CD14-positive monocyte (primary cell): ENCODE data around the gene QKI. TPM values are rescaled to one million over a fixed set of nuclear protein-coding genes. Genes with fewer than 3 reads are reported as not detected.
A peak's percentile ranks its signal among the peaks of the same experiment; 100 is the strongest.

Experiments used
- DNase-seq, 3 donors: peaks; one replicate each; pipeline ENCODE4 v3.0.0-alpha.2; 2011 to 2022
- H2AFZ ChIP-seq: 2 replicates; pipeline ENCODE4 v1.6.0; 2012; ENCODE audit warnings: mild to moderate bottlenecking, low read depth, low read length, inconsistent platforms; ENCODE audit not compliant: insufficient read depth, poor library complexity, severe bottlenecking
- H3K27ac ChIP-seq, 2 donors: 1 replicate in 1 of 2; 2 replicates in 1 of 2; pipeline ENCODE4 v1.5.1; 2012 to 2013; ENCODE audit warnings: low read length in 2 of 2, control low read depth in 1 of 2, inconsistent platforms in 1 of 2, low read depth in 1 of 2, mild to moderate bottlenecking in 1 of 2
- H3K27me3 ChIP-seq, 2 donors: one replicate each; pipeline versions ENCODE4 v1.6.0 to v1.6.1; 2011 to 2013; ENCODE audit warnings: low read length in 2 of 2; ENCODE audit not compliant: control insufficient read depth in 2 of 2, insufficient read depth in 2 of 2
- H3K36me3 ChIP-seq, 2 donors: replicated peaks in 1 of 2; 1 replicate in 1 of 2; 2 replicates in 1 of 2; pipeline versions ENCODE4 v1.5.1 to v1.6.1; 2012 to 2013; ENCODE audit warnings: low read length in 2 of 2, control low read depth in 1 of 2, inconsistent platforms in 1 of 2, mild to moderate bottlenecking in 1 of 2; ENCODE audit not compliant: insufficient read depth in 2 of 2, control insufficient read depth in 1 of 2
- H3K4me1 ChIP-seq, 2 donors: 1 replicate in 1 of 2; 2 replicates in 1 of 2; pipeline versions ENCODE4 v1.5.1 to v1.6.1; 2012 to 2013; ENCODE audit warnings: low read length in 2 of 2, control low read depth in 1 of 2, inconsistent platforms in 1 of 2, mild to moderate bottlenecking in 1 of 2, moderate library complexity in 1 of 2; ENCODE audit not compliant: insufficient read depth in 2 of 2, control insufficient read depth in 1 of 2
- H3K4me2 ChIP-seq: replicated peaks from 2 replicates; pipeline ENCODE3; 2012; ENCODE audit warnings: low read length, moderate library complexity, mild to moderate bottlenecking; ENCODE audit not compliant: poor library complexity, severe bottlenecking; ENCODE audit errors: extremely low read depth
- H3K4me3 ChIP-seq, 3 experiments: fragments of 200-600 bp in 1 of 3; sonication (generic) in 1 of 3; replicated peaks in 1 of 3; 1 replicate in 2 of 3; 2 replicates in 1 of 3; pipeline ENCODE4 v1.5.1; 2011 to 2013; ENCODE audit warnings: low read length in 3 of 3, mild to moderate bottlenecking in 3 of 3, control low read depth in 2 of 3, low read depth in 2 of 3, inconsistent platforms in 1 of 3, moderate library complexity in 1 of 3
- H3K79me2 ChIP-seq: 2 replicates; pipeline ENCODE4 v1.6.0; 2012; ENCODE audit warnings: mild to moderate bottlenecking, control low read depth, inconsistent platforms, low read length, moderate library complexity; ENCODE audit not compliant: insufficient read depth
- H3K9ac ChIP-seq: 2 replicates; pipeline ENCODE4 v1.6.0; 2017; ENCODE audit warnings: low read length, mild to moderate bottlenecking; ENCODE audit not compliant: insufficient read depth, poor library complexity, severe bottlenecking
- H3K9me3 ChIP-seq, 2 donors: replicated peaks in 1 of 2; 1 replicate in 1 of 2; 2 replicates in 1 of 2; pipeline versions ENCODE4 v1.5.1 to v1.6.1; 2012 to 2013; ENCODE audit warnings: low read length in 2 of 2, control low read depth in 1 of 2; ENCODE audit not compliant: control insufficient read depth in 1 of 2, insufficient read depth in 1 of 2
- H4K20me1 ChIP-seq: 2 replicates; pipeline ENCODE4 v1.6.0; 2012; ENCODE audit warnings: mild to moderate bottlenecking, low read length, control low read depth, moderate library complexity; ENCODE audit not compliant: insufficient read depth
- H3K27ac Mint-ChIP-seq, 7 donors: one replicate each; pipeline ENCODE4 v1.8.0; 2020; ENCODE audit warnings: mild to moderate bottlenecking in 7 of 7, mixed read lengths in 7 of 7, moderate library complexity in 6 of 7, inconsistent platforms in 2 of 7
- H3K27me3 Mint-ChIP-seq, 3 donors: one replicate each; pipeline ENCODE4 v1.8.0; 2021 to 2022; ENCODE audit warnings: low read depth in 3 of 3, mild to moderate bottlenecking in 3 of 3, mixed read lengths in 3 of 3, moderate library complexity in 3 of 3, inconsistent platforms in 1 of 3
- H3K36me3 Mint-ChIP-seq, 2 donors: one replicate each; pipeline ENCODE4 v1.8.0; 2020; ENCODE audit warnings: mixed read lengths in 2 of 2, inconsistent platforms in 1 of 2, mild to moderate bottlenecking in 1 of 2
- H3K4me1 Mint-ChIP-seq: one replicate; pipeline ENCODE4 v1.8.0; 2020; ENCODE audit warnings: mild to moderate bottlenecking, mixed read lengths
- H3K4me3 Mint-ChIP-seq, 2 donors: one replicate each; pipeline ENCODE4 v1.8.0; 2020; ENCODE audit warnings: mild to moderate bottlenecking in 2 of 2, mixed read lengths in 2 of 2, moderate library complexity in 1 of 2
- H3K9me3 Mint-ChIP-seq, 7 donors: one replicate each; pipeline ENCODE4 v1.8.0; 2020 to 2022; ENCODE audit warnings: mixed read lengths in 7 of 7, mild to moderate bottlenecking in 6 of 7, moderate library complexity in 6 of 7, inconsistent platforms in 2 of 7
- CTCF ChIP-seq: fragments of 200-600 bp; IDR thresholded peaks from one replicate; pipeline ENCODE4 v1.8.0; 2022; ENCODE audit warnings: antibody characterized with exemption, mild to moderate bottlenecking
- WGBS: methylation state at CpG from one replicate; pipeline ENCODE4 v1.1.5; 2013; ENCODE audit warnings: missing lambda C conversion rate; ENCODE audit not compliant: insufficient coverage; 5-methylcytosine and 5-hydroxymethylcytosine counted together
- intact Hi-C, 2 donors: fragments of 100-400 bp; cut with micrococcal nuclease; formaldehyde crosslinking; loops; one replicate each; pipeline versions ENCODE4 v1.15.0 to v1.15.1; 2023
- polyA minus RNA-seq: library from RNA; depleted of rRNA, polyadenylated mRNA; stranded (reverse); fragments of >200 nt; gene quantifications from 2 replicates; pipeline ENCODE4 v1.2.3, GENCODE V29; 2012
- polyA plus RNA-seq, 3 donors: library from polyadenylated mRNA; depleted of rRNA in 1 of 3; unstranded in 2 of 3; stranded (reverse) in 1 of 3; fragments of 300-500 nt in 2 of 3; fragments of >200 nt in 1 of 3; fragmentation: Illumina TruSeq in 2 of 3; gene quantifications; 1 replicate in 2 of 3; 2 replicates in 1 of 3; pipeline ENCODE4 v1.2.3, GENCODE V29; 2012 to 2021
- total RNA-seq, 12 experiments: library from RNA in 1 of 12; stranded (reverse) in 1 of 12; fragments of 120-200 nt in 1 of 12; gene quantifications; one replicate each; pipeline ENCODE4 v1.2.4 and lab custom pipeline; 2013 to 2026; ENCODE audit warnings: mixed read lengths in 6 of 12, inconsistent platforms in 1 of 12

The QKI gene
- total RNA-seq (2013), result 255 TPM
- polyA plus RNA-seq, result 100 to 1,000 TPM in 1 of 3 donors, 10 to 100 TPM in 2; 24.3 to 154 (median 71.8) TPM
- polyA minus RNA-seq, result 175 and 332 TPM in 2 replicates
- total RNA-seq (lab: John Stamatoyannopoulos, UW), result 597 to 914 (median 729) reads per million in 11 experiments

GRCh38 chr6:163414117-163414945 lies at the start of gene QKI:
Gene QKI, plus strand, starts transcription at chr6:163414718. Its CDS starts 476 bp downstream, at chr6:163415194.
- H3K4me1 ChIP-seq, result peaks cover 20 to 40% of the 10 kb centered on the region in 2 donors
- no peaks in the 10 kb centered on the region for H3K36me3 ChIP-seq
- peaks cover 0 to 3% (median 2%) of the 10 kb centered on the region in 3 donors for H3K27me3 Mint-ChIP-seq
- no peaks in the 10 kb centered on the region for H3K9me3 ChIP-seq
- under 1% methylated on average over 124 of the region's 127 CpGs for WGBS
- H3K9ac ChIP-seq, result peak within 1 kb of the TSS; percentile 99
- H4K20me1 ChIP-seq, result peaks cover 42% of the 10 kb centered on the region
- H3K4me3 Mint-ChIP-seq, result peak within 1 kb of the TSS; percentile 81 to 84
- peak; percentile 67 to 96 (median 75) for DNase-seq
- no peak for TF ChIP-seq CTCF
- H3K27me3 ChIP-seq, result no peaks in the 10 kb centered on the region
- H3K36me3 Mint-ChIP-seq, result peaks cover 4 to 11% of the 10 kb centered on the region in 2 donors
- H3K27ac Mint-ChIP-seq, result peak within 1 kb of the TSS; percentile 96 to 99 (median 98)
- H3K9me3 Mint-ChIP-seq, result peaks cover 0 to 3% (median 0%) of the 10 kb centered on the region in 7 donors
- peaks cover 35% of the 10 kb centered on the region for H3K4me1 Mint-ChIP-seq
- intact Hi-C loops, result loop anchor here in 1 of 2 donors (5.0 kb wide), 1 partner anchor 57 kb away; no protein-coding TSS in a partner anchor
- peak within 1 kb of the TSS; percentile 77 to 98 (median 97) for H3K4me3 ChIP-seq
- H3K4me2 ChIP-seq, result peak within 1 kb of the TSS; percentile 78
- no peak within 1 kb of the TSS for H2AFZ ChIP-seq
- peaks cover 59% of the 10 kb centered on the region for H3K79me2 ChIP-seq
- H3K27ac ChIP-seq, result peak within 1 kb of the TSS; percentile 97

GRCh38 chr6:163366288-163366687 lies 48.2 kb upstream of the QKI start:
- Histone ChIP-seq H3K27me3 (no peaks in the 10 kb centered on the region), H2AFZ (no peak overlapping the region), H3K27ac (no peak overlapping the region), H3K4me1 (peaks cover 5 to 12% of the 10 kb centered on the region in 2 donors), H4K20me1 (no peaks in the 10 kb centered on the region), H3K4me3 (no peak overlapping the region), H3K9ac (no peak overlapping the region), H3K4me2 (no peak overlapping the region), H3K9me3 (no peaks in the 10 kb centered on the region), H3K79me2 (no peaks in the 10 kb centered on the region), H3K36me3 (no peaks in the 10 kb centered on the region)
- 96% methylated on average over 4 of the region's 5 CpGs for WGBS
- peaks cover 8 to 13% (median 10%) of the 10 kb centered on the region in 3 donors for H3K27me3 Mint-ChIP-seq
- TF ChIP-seq CTCF, result no peak
- DNase-seq, result no peak
- H3K9me3 Mint-ChIP-seq, result peaks cover 0 to 5% (median 0%) of the 10 kb centered on the region in 7 donors
- no peak overlapping the region for H3K4me3 Mint-ChIP-seq
- no peak overlapping the region for H3K27ac Mint-ChIP-seq
- H3K36me3 Mint-ChIP-seq, result no peaks in the 10 kb centered on the region
- intact Hi-C loops, result no loop called here
- H3K4me1 Mint-ChIP-seq, result peaks cover 19% of the 10 kb centered on the region
